Subcutaneous abdominal adipose tissue (tissue), 5 donors: ENCODE measurements around the gene WRNIP1.

Experiments
- H3K27ac ChIP-seq: one replicate; pipeline ENCODE4 v1.7.0; 2013; ENCODE audit warnings: low read depth, mild to moderate bottlenecking, inconsistent platforms, low read length, moderate library complexity
- H3K27me3 ChIP-seq, 5 donors: one replicate each; pipeline ENCODE4 v1.7.0; 2013; ENCODE audit warnings: low read length in 5 of 5, inconsistent platforms in 1 of 5; ENCODE audit not compliant: control insufficient read depth in 5 of 5, insufficient read depth in 4 of 5
- H3K36me3 ChIP-seq, 5 donors: one replicate each; pipeline ENCODE4 v1.7.0; 2013; ENCODE audit warnings: low read length in 5 of 5; ENCODE audit not compliant: control insufficient read depth in 5 of 5, insufficient read depth in 5 of 5
- H3K4me1 ChIP-seq, 5 donors: one replicate each; pipeline ENCODE4 v1.7.0; 2013; ENCODE audit warnings: low read length in 5 of 5, mild to moderate bottlenecking in 3 of 5, moderate library complexity in 1 of 5; ENCODE audit not compliant: control insufficient read depth in 5 of 5, insufficient read depth in 5 of 5
- H3K4me3 ChIP-seq, 5 donors: one replicate each; pipeline ENCODE4 v1.7.0; 2013; ENCODE audit warnings: low read length in 5 of 5, low read depth in 1 of 5
- H3K9ac ChIP-seq, 5 donors: one replicate each; pipeline ENCODE4 v1.7.0; 2013; ENCODE audit warnings: low read length in 5 of 5, mild to moderate bottlenecking in 4 of 5, moderate library complexity in 3 of 5
- H3K9me3 ChIP-seq, 5 donors: one replicate each; pipeline ENCODE4 v1.7.0; 2013; ENCODE audit warnings: low read length in 5 of 5; ENCODE audit not compliant: control insufficient read depth in 5 of 5
- donor health status: healthy.
- donor health status: healthy.
- donor health status: healthy.
- donor health status: healthy.
- donor health status: healthy.

The WRNIP1 gene

GRCh38 chr6:2765166-2765895 lies at the start of gene WRNIP1:
WRNIP1 (plus strand) TSS chr6:2765393; CDS start chr6:2765623, 230 bp downstream.
- peak within 1 kb of the TSS; percentile 76 to 87 (median 86) for H3K4me3 ChIP-seq
- H3K4me1 ChIP-seq = peaks cover 3 to 44% (median 37%) of the 10 kb centered on the region in 5 donors
- peaks cover 0 to 4% (median 3%) of the 10 kb centered on the region in 5 donors for H3K36me3 ChIP-seq
- H3K27me3 ChIP-seq = no peaks in the 10 kb centered on the region
- H3K27ac ChIP-seq = peak within 1 kb of the TSS; percentile 71
- H3K9ac ChIP-seq = peak within 1 kb of the TSS; percentile 73 to 89 (median 84)
- no peaks in the 10 kb centered on the region for H3K9me3 ChIP-seq

- Histone ChIP-seq H3K9me3 (peaks cover 0 to 4% (median 3%) of the 10 kb centered on the region in 5 donors), H3K27ac (no peak overlapping the region), H3K36me3 (no peaks in the 10 kb centered on the region), H3K27me3 (no peaks in the 10 kb centered on the region), H3K4me3 (no peak overlapping the region), H3K9ac (no peak overlapping the region), H3K4me1 (no peaks in the 10 kb centered on the region)
Measured at GRCh38 chr6:2715737-2716136, 49.5 kb upstream of the WRNIP1 start.

- H3K27me3 ChIP-seq = no peaks in the 10 kb centered on the region
- H3K4me3 ChIP-seq = no peak overlapping the region
- peaks cover 0 to 4% (median 2%) of the 10 kb centered on the region in 5 donors for H3K9me3 ChIP-seq
- no peaks in the 10 kb centered on the region for H3K4me1 ChIP-seq
- no peak overlapping the region for H3K27ac ChIP-seq
- H3K36me3 ChIP-seq = no peaks in the 10 kb centered on the region
- no peak overlapping the region for H3K9ac ChIP-seq
Measured at GRCh38 chr6:2716936-2717700, 48.1 kb upstream of the WRNIP1 start.

GRCh38 chr6:2718334-2719092 lies 46.7 kb upstream of the WRNIP1 start:
- Histone ChIP-seq H3K27me3 (no peaks in the 10 kb centered on the region), H3K4me1 (no peaks in the 10 kb centered on the region), H3K27ac (no peak overlapping the region), H3K4me3 (no peak overlapping the region), H3K36me3 (no peaks in the 10 kb centered on the region), H3K9me3 (peaks cover 0 to 4% (median 2%) of the 10 kb centered on the region in 5 donors), H3K9ac (no peak overlapping the region)

- Histone ChIP-seq H3K36me3 (no peaks in the 10 kb centered on the region), H3K4me1 (no peaks in the 10 kb centered on the region), H3K9me3 (peaks cover 0 to 4% (median 2%) of the 10 kb centered on the region in 5 donors), H3K27ac (no peak overlapping the region), H3K9ac (no peak overlapping the region), H3K27me3 (no peaks in the 10 kb centered on the region), H3K4me3 (no peak overlapping the region)
Measured at GRCh38 chr6:2719093-2719455, 46.1 kb upstream of the WRNIP1 start.

- H3K36me3 ChIP-seq = no peaks in the 10 kb centered on the region
- no peaks in the 10 kb centered on the region for H3K27me3 ChIP-seq
- no peak overlapping the region for H3K4me3 ChIP-seq
- no peak overlapping the region for H3K9ac ChIP-seq
- H3K4me1 ChIP-seq = peaks cover 0 to 4% (median 0%) of the 10 kb centered on the region in 5 donors
- no peak overlapping the region for H3K27ac ChIP-seq
- H3K9me3 ChIP-seq = peaks cover 0 to 4% (median 2%) of the 10 kb centered on the region in 5 donors
Measured at GRCh38 chr6:2721219-2721618, 44.0 kb upstream of the WRNIP1 start.

- peaks cover 0 to 4% (median 0%) of the 10 kb centered on the region in 5 donors for H3K4me1 ChIP-seq
- no peaks in the 10 kb centered on the region for H3K36me3 ChIP-seq
- no peaks in the 10 kb centered on the region for H3K27me3 ChIP-seq
- no peak overlapping the region for H3K9ac ChIP-seq
- H3K9me3 ChIP-seq = peaks cover 0 to 4% (median 2%) of the 10 kb centered on the region in 5 donors
- H3K4me3 ChIP-seq = no peak overlapping the region
- no peak overlapping the region for H3K27ac ChIP-seq
Measured at GRCh38 chr6:2725364-2725988, 39.7 kb upstream of the WRNIP1 start.

- Histone ChIP-seq H3K9me3 (peaks cover 0 to 4% (median 2%) of the 10 kb centered on the region in 5 donors), H3K27me3 (no peaks in the 10 kb centered on the region), H3K9ac (no peak overlapping the region), H3K27ac (no peak overlapping the region), H3K4me3 (no peak overlapping the region), H3K36me3 (no peaks in the 10 kb centered on the region), H3K4me1 (peaks cover 0 to 4% (median 0%) of the 10 kb centered on the region in 5 donors)
Measured at GRCh38 chr6:2725999-2726567, 39.1 kb upstream of the WRNIP1 start.

- peaks cover 0 to 8% (median 6%) of the 10 kb centered on the region in 5 donors for H3K4me1 ChIP-seq
- H3K27ac ChIP-seq = no peak overlapping the region
- no peaks in the 10 kb centered on the region for H3K27me3 ChIP-seq
- H3K36me3 ChIP-seq = no peaks in the 10 kb centered on the region
- H3K9me3 ChIP-seq = no peaks in the 10 kb centered on the region
- no peak overlapping the region for H3K9ac ChIP-seq
- no peak overlapping the region for H3K4me3 ChIP-seq
Measured at GRCh38 chr6:2729921-2730320, 35.3 kb upstream of the WRNIP1 start.
